Stimulated activated CD8-positive, alpha-beta memory T cell treated with anti-CD3 and anti-CD28 coated beads, Interleukin-15, amount 100 ng/mL, for 48 hours (primary cell): ENCODE data around the gene ARF1.

ENCODE experiments used
- DNase-seq, 2 donors: peaks; one replicate each; pipeline ENCODE4 v3.0.0-alpha.2; 2020; ENCODE audit warnings: low read depth in 2 of 2

Gene ARF1

GRCh38 chr1:228070851-228071250 lies 11.7 kb upstream of the ARF1 start:
- DNase-seq, result no peak

GRCh38 chr1:228071839-228072657 lies 10.5 kb upstream of the ARF1 start:
- DNase-seq, result no peak

GRCh38 chr1:228072658-228073043 lies 9.9 kb upstream of the ARF1 start:
- DNase-seq, result no peak

- DNase-seq, result no peak
Measured at GRCh38 chr1:228073061-228073856, 9.2 kb upstream of the ARF1 start.

DNA sequence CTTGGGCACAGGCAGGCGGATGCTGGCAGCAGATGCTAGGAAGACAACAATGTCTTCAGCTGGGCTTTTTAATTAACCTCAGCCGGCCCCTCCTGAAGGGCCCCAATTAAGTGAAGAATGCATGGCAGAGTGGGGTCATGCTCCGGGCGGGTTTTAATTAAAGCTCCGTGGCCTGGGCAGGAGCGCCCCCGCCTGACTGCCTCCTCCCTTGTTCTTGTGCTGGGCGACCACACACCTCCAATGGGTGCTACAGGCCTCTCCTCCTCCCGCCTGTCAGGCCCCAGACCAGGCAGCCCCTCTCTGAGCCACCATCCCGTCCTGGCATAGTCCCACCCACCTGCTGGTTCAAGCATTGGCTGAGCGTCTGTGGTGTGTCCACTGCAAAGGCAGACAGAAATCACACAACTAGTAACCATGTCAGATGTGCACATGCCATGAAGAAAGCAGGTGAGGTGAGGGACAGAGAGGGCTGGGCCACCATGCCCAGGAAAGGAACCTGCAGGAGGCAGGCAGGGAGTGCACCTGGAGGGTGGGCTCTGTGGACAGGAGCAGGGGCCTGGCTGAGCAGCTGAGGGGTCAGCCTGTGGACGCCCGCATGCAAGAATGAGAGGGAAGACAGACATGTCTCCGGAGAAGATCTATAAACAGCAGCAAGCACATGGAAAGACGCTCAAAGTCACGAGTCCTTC lies 8.5 kb upstream of the ARF1 start:
- no peak for DNase-seq

DNA sequence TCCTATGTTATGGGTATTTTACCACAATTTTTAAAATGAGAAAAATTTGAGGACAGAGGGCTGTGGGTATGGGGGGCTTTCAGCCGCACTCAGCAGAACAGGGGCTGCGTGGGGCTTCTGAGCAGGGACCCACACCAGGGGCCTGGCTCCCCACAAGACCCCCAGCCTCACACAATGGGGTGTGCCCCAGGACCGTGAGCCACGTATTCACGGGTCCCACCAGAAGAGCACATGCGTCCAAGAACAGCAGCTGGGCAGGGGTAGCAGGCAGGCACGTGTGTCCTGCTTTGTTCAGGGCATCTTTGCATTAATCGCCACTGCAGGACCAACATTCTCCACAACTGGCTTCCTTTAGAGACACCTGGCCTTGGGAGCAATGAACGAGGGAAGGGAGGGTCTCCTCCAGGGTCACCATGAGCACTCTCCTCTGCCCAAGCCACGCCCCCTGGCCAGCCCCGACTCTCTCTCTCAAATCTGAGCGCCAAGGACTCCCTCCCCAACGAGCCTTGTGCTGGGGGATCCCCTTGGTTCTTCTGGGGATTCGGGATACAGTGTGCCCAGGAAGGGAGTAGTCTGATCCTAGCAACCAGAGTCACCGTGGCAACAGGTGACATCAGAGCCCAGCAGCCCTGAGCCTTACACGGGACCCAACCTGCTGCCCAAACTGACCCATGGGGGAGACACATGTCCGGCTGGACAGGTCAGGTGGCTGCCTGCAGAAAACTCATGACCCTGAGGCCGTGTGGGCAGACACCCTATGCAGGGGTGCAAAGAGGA lies 7.4 kb upstream of the ARF1 start:
- DNase-seq, result no peak

DNA sequence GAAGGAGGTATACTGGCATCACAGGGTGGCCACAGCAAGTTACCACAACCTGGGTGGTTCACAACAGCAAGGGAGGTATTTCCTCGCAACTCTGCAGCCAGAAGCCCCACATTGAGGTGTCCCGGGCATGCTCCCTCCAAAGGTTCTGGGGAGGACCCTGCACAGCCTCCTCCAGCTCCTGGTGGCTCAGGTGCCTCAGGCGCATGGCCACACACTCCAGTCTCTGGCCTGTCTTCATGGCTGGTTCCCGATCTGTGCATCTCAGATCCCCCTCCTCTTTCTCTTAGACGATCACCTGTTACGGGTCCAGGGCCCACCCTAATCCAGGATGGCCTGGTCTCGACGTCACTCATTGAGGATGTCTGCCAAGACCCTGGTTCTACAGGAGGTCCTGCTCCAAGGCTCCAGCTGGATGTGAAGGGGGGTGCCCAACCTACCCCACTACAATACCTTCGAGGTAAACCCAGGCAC lies 6.7 kb upstream of the ARF1 start:
- no peak for DNase-seq

GRCh38 chr1:228076796-228077430 lies 5.6 kb upstream of the ARF1 start:
- DNase-seq, result no peak

DNA sequence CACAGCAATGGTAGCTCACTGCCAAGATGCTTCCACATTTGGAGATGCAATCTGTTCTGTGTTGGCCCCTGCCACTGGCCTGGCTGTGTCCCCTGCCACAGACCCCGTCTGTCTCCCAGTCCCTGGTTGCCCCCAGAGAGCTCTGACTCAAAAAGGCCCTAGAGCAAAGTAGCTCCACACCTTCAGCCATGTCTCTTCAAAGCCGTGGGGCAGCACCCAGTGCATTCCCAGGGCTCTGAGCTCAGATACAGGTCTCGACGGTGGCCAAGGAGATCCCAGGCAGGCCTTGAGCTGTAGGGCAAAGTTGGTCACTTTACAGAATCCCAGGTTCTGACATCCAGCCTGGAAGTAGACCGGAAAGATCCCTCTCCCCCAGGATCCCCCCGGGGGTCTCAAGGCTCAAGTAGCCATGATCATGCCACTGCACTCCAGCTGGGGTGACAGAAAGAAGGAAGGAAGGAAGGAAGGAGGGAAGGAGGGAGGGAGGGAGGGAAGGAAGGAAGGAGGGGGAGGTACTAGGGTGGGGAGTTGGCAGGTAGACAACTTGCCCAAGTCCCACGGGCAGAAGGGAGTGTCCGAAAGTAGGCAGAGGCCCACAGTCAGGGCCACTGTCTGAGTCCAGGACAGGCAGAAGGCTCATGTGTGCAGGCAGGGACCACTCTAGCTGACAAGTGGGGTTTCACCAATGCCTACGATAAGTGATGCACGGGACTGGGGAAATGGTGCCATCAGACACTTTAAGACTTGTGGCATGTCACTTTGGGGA lies 4.8 kb upstream of the ARF1 start:
- no peak for DNase-seq

DNA sequence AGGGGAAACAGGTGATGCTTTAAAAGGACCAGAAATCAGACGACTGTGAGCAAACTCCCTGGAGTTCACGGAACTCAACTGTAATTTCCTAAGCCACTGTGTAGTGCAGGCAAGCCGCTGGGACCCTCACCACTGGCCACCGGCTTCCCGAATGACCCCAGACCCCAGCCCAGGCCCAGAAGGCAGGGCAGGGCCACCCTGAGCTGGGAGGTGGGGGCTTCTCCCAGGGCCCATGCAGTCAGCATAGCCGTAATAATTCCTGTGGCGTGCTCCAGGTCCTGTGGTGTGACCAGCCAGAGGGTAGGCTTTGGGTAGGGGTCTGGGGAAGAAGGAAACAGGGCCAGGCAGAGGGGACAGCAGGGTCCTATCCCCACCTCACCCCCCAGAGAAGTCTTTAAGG lies 3.5 kb upstream of the ARF1 start:
- no peak for DNase-seq

DNA sequence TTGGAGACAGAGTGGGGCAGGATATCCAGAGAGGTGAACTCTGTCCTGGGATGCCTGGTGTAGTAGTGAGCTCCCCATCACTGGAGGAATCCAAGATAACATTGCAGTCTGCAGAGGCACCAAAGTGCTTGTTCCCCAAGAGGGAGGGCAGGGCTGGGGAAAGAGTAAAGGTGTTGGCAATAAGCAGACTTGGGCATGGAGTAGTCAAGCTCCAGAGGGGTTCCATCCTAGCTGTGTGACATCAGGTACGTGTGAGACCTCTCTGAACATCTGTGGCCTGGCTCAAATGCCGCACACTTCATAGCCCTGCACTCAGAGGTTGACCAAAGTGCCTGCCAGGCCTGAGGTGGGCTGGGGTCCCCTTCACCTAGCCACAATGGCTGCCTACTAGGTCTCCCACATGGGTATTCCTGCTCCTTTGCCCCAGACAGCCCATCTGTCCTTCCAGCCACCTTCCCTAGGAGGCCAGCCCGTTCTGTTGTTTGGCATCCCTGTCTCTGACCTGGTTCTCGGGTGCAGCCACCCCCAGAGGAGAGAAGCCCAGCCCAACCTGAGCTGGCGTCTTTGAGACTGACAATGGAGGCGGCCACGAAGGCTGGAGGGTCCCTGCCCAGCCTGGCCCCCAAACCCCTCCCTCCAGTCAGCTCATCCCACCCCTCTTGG lies 2.8 kb upstream of the ARF1 start:
- DNase-seq, result no peak

GRCh38 chr1:228081144-228081543 lies 1.4 kb upstream of the ARF1 start:
- no peak for DNase-seq

DNA sequence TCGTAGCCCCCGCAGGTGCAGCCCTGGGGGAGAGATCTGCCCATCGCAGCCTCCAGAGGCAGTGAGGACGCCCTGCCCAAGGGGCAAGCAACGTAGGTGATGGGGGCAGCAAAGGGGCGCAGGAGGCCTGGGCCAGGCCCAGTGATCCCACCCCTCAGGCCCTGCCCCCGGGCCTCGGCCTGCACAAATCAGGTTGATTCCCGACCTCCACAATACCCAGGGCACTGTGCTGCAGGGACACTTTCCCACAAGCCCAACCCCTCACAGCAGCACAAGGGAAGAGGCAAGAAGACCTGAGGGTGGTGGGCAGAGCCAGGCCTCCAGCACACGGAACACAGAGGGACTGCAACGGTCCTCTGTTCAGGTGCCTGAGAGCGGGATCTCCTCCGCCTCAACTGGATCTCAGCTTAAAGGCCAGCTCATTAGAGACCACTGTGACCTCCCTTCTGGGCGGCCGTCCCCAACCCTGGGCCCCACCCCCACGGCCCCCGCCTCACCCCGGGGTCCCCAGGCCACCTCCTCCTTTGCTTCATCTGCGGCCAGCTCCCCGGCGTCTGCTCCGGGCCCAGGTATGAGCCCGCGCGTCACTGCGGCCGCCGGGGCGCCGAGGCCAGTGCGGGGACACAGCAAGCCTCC lies 812 bp upstream of the ARF1 start:
- DNase-seq, result no peak

- DNase-seq, result no peak
Measured at GRCh38 chr1:228082918-228083870, 686 bp downstream of the ARF1 start.

DNA sequence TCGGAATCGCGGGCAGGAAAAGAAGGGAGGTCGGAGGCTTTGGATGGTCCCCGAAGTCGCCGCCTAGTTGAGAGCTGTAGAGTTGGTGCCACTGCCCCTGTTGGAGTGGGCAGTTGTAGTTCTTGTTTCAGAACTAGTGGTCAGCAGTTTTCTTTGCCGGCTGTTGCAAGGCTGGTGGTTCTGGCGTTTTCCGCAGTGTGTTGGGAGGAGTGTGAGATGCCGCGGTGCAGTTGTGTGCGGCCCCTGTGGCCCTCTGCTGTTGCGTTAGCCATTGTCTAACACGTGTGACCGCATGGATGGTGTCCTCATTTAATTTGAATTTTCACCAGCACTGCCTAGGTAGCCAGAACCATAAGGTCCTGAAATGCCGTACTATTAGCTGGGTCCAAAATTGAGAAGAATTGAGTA lies 1.4 kb downstream of the ARF1 start:
- DNase-seq, result no peak

DNA sequence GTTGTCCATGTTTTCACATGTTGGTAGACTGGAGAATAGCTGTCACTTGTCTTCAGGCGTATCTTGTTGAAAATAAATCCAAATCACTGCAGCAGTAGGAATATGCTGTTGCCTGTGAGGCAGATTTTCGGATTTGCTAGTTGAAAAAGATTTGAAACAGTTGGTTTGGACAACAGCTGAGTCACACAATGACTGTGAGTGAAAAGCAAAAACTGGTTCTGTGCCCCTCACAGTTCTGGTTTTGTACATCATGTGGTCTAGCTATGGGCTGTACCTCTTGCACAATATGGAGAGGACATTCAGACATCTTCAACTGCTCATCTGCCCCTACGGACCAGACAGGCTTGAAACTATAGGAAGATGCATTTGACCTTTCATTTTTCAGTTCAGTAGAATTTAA lies 1.8 kb downstream of the ARF1 start:
- DNase-seq, result no peak

DNA sequence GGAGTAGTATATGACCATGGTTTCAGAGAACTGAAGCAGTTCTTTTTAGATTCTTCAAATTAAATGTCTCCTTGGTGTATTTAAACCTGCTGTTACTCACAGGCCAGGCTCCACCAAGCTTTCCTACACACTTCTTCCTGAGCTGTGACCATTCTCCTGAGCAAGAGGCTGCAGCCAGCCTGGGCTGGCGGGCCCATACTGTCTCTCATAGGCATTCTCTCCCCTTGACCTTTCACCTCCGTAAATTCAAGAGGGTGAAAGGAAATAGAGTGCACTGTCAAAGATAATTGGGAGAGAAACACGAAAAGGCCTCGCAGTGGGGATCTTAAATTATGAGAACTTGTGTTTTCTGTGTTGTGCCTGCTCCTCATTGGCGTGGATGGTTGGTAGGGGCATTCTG lies 2.3 kb downstream of the ARF1 start:
- DNase-seq, result no peak

DNA sequence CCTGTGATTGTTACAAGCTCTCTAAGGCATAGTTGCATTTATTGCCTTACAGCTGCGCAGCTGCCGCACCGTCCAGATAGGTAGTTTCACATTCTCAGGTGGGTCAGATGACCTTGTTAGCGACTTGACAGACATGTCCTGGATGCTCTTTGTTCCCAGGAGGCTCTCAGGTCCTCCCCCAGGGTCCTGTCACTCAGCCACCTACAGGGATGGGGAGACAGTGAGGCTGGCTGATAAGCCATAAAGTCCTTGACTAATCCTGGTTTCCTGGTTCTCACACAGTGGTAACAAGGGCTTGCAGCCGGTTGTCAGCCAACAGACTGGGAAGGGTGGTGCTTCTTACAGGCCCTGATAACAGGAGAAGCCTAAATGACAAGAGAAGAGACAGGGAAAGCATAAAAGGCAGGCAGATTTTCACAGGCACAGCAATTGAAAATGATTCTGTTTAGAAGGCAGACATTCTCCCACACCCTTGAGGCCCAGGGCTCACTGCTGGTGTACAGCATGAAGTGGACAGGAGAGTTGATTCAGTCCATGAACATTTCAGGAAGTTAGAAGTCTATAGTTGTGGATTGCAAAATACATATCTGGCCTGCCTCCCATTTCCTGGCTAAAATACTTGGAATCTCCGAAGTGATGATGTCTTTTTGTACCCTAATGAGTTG lies 2.9 kb downstream of the ARF1 start:
- DNase-seq, result no peak
